ENCODE results near the gene MED22. TPM values are rescaled to one million over a fixed set of nuclear protein-coding genes. Genes with fewer than 3 reads are reported as not detected.
"Not testable (repeated sequence)": the region's sequence is repeated elsewhere in the genome, so short reads cannot be mapped to it uniquely, and the experiment has no call there.

The MED22 gene
- total and polyA plus RNA-seq, 2 experiments from 2014 or later: 20.9 to 85.7 TPM

GRCh38 chr9:133377721-133378216, 29.8 kb upstream of the MED22 start (continued):
- no peak for TF ChIP-seq REST (IDR thresholded peaks at IDR 0.05; ENCODE audit: unreplicated experiment)
- no peak for TF ChIP-seq NANOG (IDR thresholded peaks at IDR 0.05; ENCODE audit: borderline replicate concordance)
- TF ChIP-seq ETS1 (IDR thresholded peaks at IDR 0.05): no peak
- no peak for TF ChIP-seq EZH2phosphoT487 (IDR thresholded peaks at IDR 0.05; ENCODE audit: unreplicated experiment)
- no peak for TF ChIP-seq POLR2AphosphoS5 (IDR thresholded peaks at IDR 0.05; ENCODE audit: low read depth)

GRCh38 chr9:133377280-133377679, 29.3 kb upstream of the MED22 start:
- H3K4me1 ChIP-seq (ENCODE audit: insufficient read depth); H3K27ac ChIP-seq (ENCODE audit: low read depth); H3K4me3 ChIP-seq; H2AFZ ChIP-seq; DNase-seq (ENCODE audit: low spot score); H3K9me2 ChIP-seq (ENCODE audit: insufficient read depth); H3K27ac Mint-ChIP-seq; H3F3A ChIP-seq (replicated peaks; ENCODE audit: low read depth); ATAC-seq; H3K36me3 ChIP-seq (ENCODE audit: insufficient read depth); H3K4me2 ChIP-seq; H3K4me1 Mint-ChIP-seq: not testable (repeated sequence)
- Histone ChIP-seq H3K27me3 (ENCODE audit: insufficient read depth) (peaks cover 13% of the 10 kb centered on the region), H3K79me2 (replicated peaks; ENCODE audit: insufficient read depth) (peaks cover 33% of the 10 kb centered on the region), H4K20me1 (replicated peaks; ENCODE audit: insufficient read depth) (peaks cover 27% of the 10 kb centered on the region)
- Mint-ChIP-seq H3K27me3 (ENCODE audit: insufficient read depth, low read depth, poor library complexity) (peaks cover 29% of the 10 kb centered on the region), H3K9me3 (peaks cover 14% of the 10 kb centered on the region; the same call in 2 of the 3 replicates), H3K4me3 (peak overlapping the region; percentile 56), H3K36me3 (ENCODE audit: low read depth) (peaks cover 16% of the 10 kb centered on the region)

- Mint-ChIP-seq H3K27me3 (ENCODE audit: insufficient read depth, low read depth, poor library complexity) (peaks cover 29% of the 10 kb centered on the region), H3K9me3 (peaks cover 14% of the 10 kb centered on the region; the same call in 2 of the 3 replicates), H3K36me3 (ENCODE audit: low read depth) (peaks cover 23% of the 10 kb centered on the region), H3K27ac (peak within 1 kb of the TSS; percentile 91), H3K4me3 (peak within 1 kb of the TSS; percentile 98), H3K4me1 (peaks cover 14% of the 10 kb centered on the region)
- H3K4me1 ChIP-seq (ENCODE audit: insufficient read depth): peaks cover 10% of the 10 kb centered on the region; the same call in 1 of the 2 replicates
- peaks cover 45% of the 10 kb centered on the region for H3K79me2 ChIP-seq (replicated peaks; ENCODE audit: insufficient read depth)
- peaks cover 38% of the 10 kb centered on the region for H4K20me1 ChIP-seq (replicated peaks; ENCODE audit: insufficient read depth)
- H3K27ac ChIP-seq (ENCODE audit: low read depth): no peak within 1 kb of the TSS; the same call in 1 of the 2 replicates
- ATAC-seq: peak; percentile 90
- H3F3A ChIP-seq (replicated peaks; ENCODE audit: low read depth): no peaks in the 10 kb centered on the region
- H2AFZ ChIP-seq: peak within 1 kb of the TSS; percentile 72; the same call in 1 of the 2 replicates
- peak within 1 kb of the TSS; percentile 90 for H3K4me2 ChIP-seq
- H3K4me3 ChIP-seq: peak within 1 kb of the TSS; percentile 98
- H3K9me2 ChIP-seq (ENCODE audit: insufficient read depth): no peaks in the 10 kb centered on the region
- peaks cover 13% of the 10 kb centered on the region for H3K27me3 ChIP-seq (ENCODE audit: insufficient read depth)
- DNase-seq (ENCODE audit: low spot score): peak; percentile 98
- H3K36me3 ChIP-seq (ENCODE audit: insufficient read depth): peaks cover 7% of the 10 kb centered on the region; the same call in 1 of the 2 replicates
- TF ChIP-seq CTCF (conservative IDR thresholded peaks at IDR 0.05; ENCODE audit: low read depth in 2 of 2): no peak
- no peak for TF ChIP-seq NANOG (IDR thresholded peaks at IDR 0.05; ENCODE audit: borderline replicate concordance)
- peak; percentile 70 for TF ChIP-seq POLR2AphosphoS5 (IDR thresholded peaks at IDR 0.05; ENCODE audit: low read depth)
- peak; percentile 81 for TF ChIP-seq CREB1 (CRISPR knock-in tag; IDR thresholded peaks at IDR 0.05; ENCODE audit: low read depth)
- no peak for TF ChIP-seq REST (IDR thresholded peaks at IDR 0.05; ENCODE audit: unreplicated experiment)
- TF ChIP-seq ZNF114 (CRISPR knock-in tag; IDR thresholded peaks at IDR 0.05): no peak
- no peak for TF ChIP-seq ZNF331 (CRISPR knock-in tag; IDR thresholded peaks at IDR 0.05; ENCODE audit: low read depth)
- no peak for TF ChIP-seq EZH2phosphoT487 (IDR thresholded peaks at IDR 0.05; ENCODE audit: unreplicated experiment)
- no peak for TF ChIP-seq JUNB (IDR thresholded peaks at IDR 0.05; ENCODE audit: unreplicated experiment)
Observed at GRCh38 chr9:133375724-133376654, 28.1 kb upstream of the MED22 start, which contains the start of the genes STKLD1 and SURF4. Gene STKLD1 (plus strand): TSS chr9:133376366. CDS start chr9:133376474, 108 bp downstream. Gene SURF4 (minus strand): TSS chr9:133376060. CDS start chr9:133375969, 91 bp downstream.
